ENCODE data around the gene CTRB2. TPM values are rescaled to one million over a fixed set of nuclear protein-coding genes. Genes with fewer than 3 reads are reported as not detected.

Gene CTRB2
- total RNA-seq, 1 donor from 2014 or later: not detected

- Histone ChIP-seq H3K4me2 (no peak overlapping the region), H3K27me3 (no peaks in the 10 kb centered on the region), H2AFZ (replicated peaks) (no peak overlapping the region), H3K4me3 (no peak overlapping the region), H3F3A (ENCODE audit: low read depth) (no peaks in the 10 kb centered on the region), H3K9me3 (ENCODE audit: low read depth) (no peaks in the 10 kb centered on the region), H3K36me3 (no peaks in the 10 kb centered on the region), H3K4me1 (no peaks in the 10 kb centered on the region), H3K27ac (no peak overlapping the region), H3K9ac (no peak overlapping the region), H3K79me2 (ENCODE audit: low read depth) (no peaks in the 10 kb centered on the region), H4K20me1 (ENCODE audit: low read depth) (no peaks in the 10 kb centered on the region)
- Mint-ChIP-seq H3K4me1 (no peaks in the 10 kb centered on the region), H3K36me3 (no peaks in the 10 kb centered on the region), H3K27me3 (ENCODE audit: insufficient read depth, low read depth) (no peaks in the 10 kb centered on the region), H3K4me3 (no peak overlapping the region), H3K9me3 (peaks cover 9% of the 10 kb centered on the region), H3K27ac (no peak overlapping the region)
- TF ChIP-seq EZH2 (IDR thresholded peaks at IDR 0.05): no peak
- TF ChIP-seq EZH2phosphoT487 (IDR thresholded peaks at IDR 0.05): no peak
- no peak for TF ChIP-seq CTCF (IDR thresholded peaks at IDR 0.05)
- no peak for DNase-seq (ENCODE audit: low spot score)
These were observed 14.2 kb downstream of the CTRB2 start for GRCh38 chr16:75192606-75193264.

GRCh38 chr16:75189638-75190245 lies 17.2 kb downstream of the CTRB2 start:
- no peak for TF ChIP-seq CTCF (IDR thresholded peaks at IDR 0.05)
- no peak for TF ChIP-seq EZH2 (IDR thresholded peaks at IDR 0.05)
- TF ChIP-seq EZH2phosphoT487 (IDR thresholded peaks at IDR 0.05): no peak
- no peak for DNase-seq (ENCODE audit: low spot score)

GRCh38 chr16:75188832-75189477 lies 18.0 kb downstream of the CTRB2 start:
- H3K4me3 Mint-ChIP-seq: no peak overlapping the region
- no peaks in the 10 kb centered on the region for H3K27me3 Mint-ChIP-seq (ENCODE audit: insufficient read depth, low read depth)
- H3K9me3 ChIP-seq (ENCODE audit: low read depth): no peaks in the 10 kb centered on the region
- no peak overlapping the region for H2AFZ ChIP-seq (replicated peaks)
- H3K27me3 ChIP-seq: no peaks in the 10 kb centered on the region
- no peak for DNase-seq (ENCODE audit: low spot score)
- H3F3A ChIP-seq (ENCODE audit: low read depth): no peaks in the 10 kb centered on the region
- H3K36me3 Mint-ChIP-seq: no peaks in the 10 kb centered on the region
- H3K27ac Mint-ChIP-seq: no peak overlapping the region
- no peaks in the 10 kb centered on the region for H3K4me1 Mint-ChIP-seq
- TF ChIP-seq EZH2phosphoT487 (IDR thresholded peaks at IDR 0.05): no peak
- no peak for TF ChIP-seq CTCF (IDR thresholded peaks at IDR 0.05)
- TF ChIP-seq EZH2 (IDR thresholded peaks at IDR 0.05): no peak
- no peak overlapping the region for H3K9ac ChIP-seq
- H3K27ac ChIP-seq: no peak overlapping the region
- H3K4me1 ChIP-seq: no peaks in the 10 kb centered on the region
- peaks cover 20% of the 10 kb centered on the region for H3K9me3 Mint-ChIP-seq
- H3K4me2 ChIP-seq: no peak overlapping the region
- H3K36me3 ChIP-seq: no peaks in the 10 kb centered on the region
- no peaks in the 10 kb centered on the region for H4K20me1 ChIP-seq (ENCODE audit: low read depth)
- no peak overlapping the region for H3K4me3 ChIP-seq
- no peaks in the 10 kb centered on the region for H3K79me2 ChIP-seq (ENCODE audit: low read depth)

More at GRCh38 chr16:75189638-75190245, 17.2 kb downstream of the CTRB2 start:
- Histone ChIP-seq H2AFZ (replicated peaks) (no peak overlapping the region), H3K4me2 (no peak overlapping the region), H3K27me3 (no peaks in the 10 kb centered on the region), H3K4me3 (no peak overlapping the region), H3K9ac (no peak overlapping the region), H4K20me1 (ENCODE audit: low read depth) (no peaks in the 10 kb centered on the region), H3K79me2 (ENCODE audit: low read depth) (no peaks in the 10 kb centered on the region), H3K27ac (no peak overlapping the region), H3K36me3 (no peaks in the 10 kb centered on the region), H3F3A (ENCODE audit: low read depth) (no peaks in the 10 kb centered on the region), H3K4me1 (no peaks in the 10 kb centered on the region), H3K9me3 (ENCODE audit: low read depth) (no peaks in the 10 kb centered on the region)
- Mint-ChIP-seq H3K4me1 (no peaks in the 10 kb centered on the region), H3K4me3 (no peak overlapping the region), H3K27ac (no peak overlapping the region), H3K9me3 (peaks cover 20% of the 10 kb centered on the region), H3K27me3 (ENCODE audit: insufficient read depth, low read depth) (no peaks in the 10 kb centered on the region), H3K36me3 (no peaks in the 10 kb centered on the region)

Data from neural progenitor cell (in vitro differentiated cells).